Prostate gland (tissue), 2 donors: ENCODE data around the gene FFAR1.

Experiments used
- CTCF ChIP-seq, 4 experiments: fragments of 200-600 bp in 2 of 4; fragments of 450-650 bp in 2 of 4; sonication (generic) in 2 of 4; IDR thresholded peaks; 1 replicate in 3 of 4; 2 replicates in 1 of 4; pipeline ENCODE4 v1.5.1; 2016 to 2019; ENCODE audit warnings: antibody characterized with exemption in 4 of 4, mild to moderate bottlenecking in 2 of 4, moderate library complexity in 2 of 4
- POLR2A ChIP-seq: fragments of 450-650 bp; IDR thresholded peaks from one replicate; pipeline ENCODE4 v1.6.1; 2016; ENCODE audit warnings: antibody characterized with exemption, mild to moderate bottlenecking
- POLR2AphosphoS5 ChIP-seq: sonication (generic); formaldehyde crosslinking; IDR thresholded peaks from one replicate; pipeline ENCODE4 v1.6.1; 2017; ENCODE audit warnings: antibody characterized with exemption

GRCh38 chr19:35360880-35361420 lies 13.2 kb downstream of the FFAR1 start:
- TF ChIP-seq CTCF (IDR thresholded peaks at IDR 0.05), result no peak
- TF ChIP-seq POLR2AphosphoS5, result no peak
- no peak for TF ChIP-seq POLR2A
